HG02571 (cell line): ENCODE data around the gene GRB10.
A peak's percentile ranks its signal among the peaks of the same experiment; 100 is the strongest.

ENCODE experiments used
- ATAC-seq: cut with Tn5 transposase; IDR thresholded peaks from one replicate; pipeline ENCODE4 v1.9.1; 2021; ENCODE audit warnings: mild to moderate bottlenecking, moderate library complexity; ENCODE audit not compliant: unreplicated experiment

The GRB10 gene

DNA sequence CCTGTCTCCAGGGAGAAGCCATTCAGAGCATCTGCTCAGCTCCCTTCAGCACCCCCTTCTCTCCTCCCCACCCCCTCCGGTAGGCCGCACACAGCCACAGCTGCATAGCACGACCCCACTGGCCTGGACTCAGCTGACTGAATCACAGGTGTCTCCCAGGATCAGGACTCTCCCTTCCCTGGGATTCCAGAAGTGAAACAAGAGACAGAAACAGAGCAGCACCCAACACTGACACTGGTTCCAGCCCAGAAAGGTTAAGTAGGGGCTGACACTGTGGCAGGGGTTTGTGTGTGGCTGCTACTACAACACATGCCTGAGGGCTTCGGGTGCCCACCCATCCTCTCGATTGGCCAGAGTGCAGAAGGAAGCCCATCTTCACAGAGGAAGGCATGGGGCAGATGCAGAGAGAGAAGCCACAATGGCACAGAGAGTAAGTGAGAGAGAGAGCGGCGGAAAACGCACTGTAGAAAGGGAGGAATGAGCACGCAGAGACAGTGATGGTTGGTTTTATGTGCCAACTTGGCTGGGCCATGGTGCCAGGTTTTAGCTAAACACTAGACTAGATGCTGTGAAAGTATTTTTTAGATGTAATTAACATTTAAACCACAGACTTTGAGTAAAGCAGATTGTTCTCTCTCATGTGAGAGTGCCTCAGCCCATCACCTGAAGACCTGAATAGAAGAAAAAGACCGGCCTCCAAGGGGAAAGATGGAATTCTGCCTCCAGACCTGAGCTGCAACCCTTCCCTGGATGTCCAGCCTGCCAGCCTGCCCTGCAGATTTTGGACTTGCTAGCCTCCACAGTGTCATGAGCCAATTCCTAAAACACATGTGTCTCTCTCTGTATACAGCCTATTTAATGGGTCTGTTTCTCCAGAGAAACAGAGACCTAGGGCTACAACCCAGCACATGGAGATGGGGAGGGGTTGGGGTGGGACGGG, 107.5 kb downstream of the GRB10 start:
- ATAC-seq: no peak

DNA sequence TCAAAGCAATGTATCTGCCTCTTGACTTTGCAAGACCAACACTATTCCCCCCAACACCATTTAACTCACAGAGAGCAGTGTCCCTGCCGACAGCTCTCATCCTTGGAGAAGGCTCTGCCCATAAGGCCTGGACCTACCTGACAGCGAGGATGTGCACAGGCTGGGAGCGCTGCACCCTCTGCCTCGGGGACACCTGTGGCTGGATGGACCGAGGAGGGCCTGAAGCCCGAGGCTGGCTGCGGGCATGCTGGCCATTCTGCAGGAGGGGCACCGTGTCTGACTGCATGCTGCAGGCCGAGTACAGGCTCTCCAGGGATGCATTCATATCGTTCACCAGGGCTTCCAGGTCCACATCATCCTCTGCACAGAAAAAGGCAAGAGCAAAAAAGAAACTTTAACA, 108.4 kb downstream of the GRB10 start:
- ATAC-seq: no peak

DNA sequence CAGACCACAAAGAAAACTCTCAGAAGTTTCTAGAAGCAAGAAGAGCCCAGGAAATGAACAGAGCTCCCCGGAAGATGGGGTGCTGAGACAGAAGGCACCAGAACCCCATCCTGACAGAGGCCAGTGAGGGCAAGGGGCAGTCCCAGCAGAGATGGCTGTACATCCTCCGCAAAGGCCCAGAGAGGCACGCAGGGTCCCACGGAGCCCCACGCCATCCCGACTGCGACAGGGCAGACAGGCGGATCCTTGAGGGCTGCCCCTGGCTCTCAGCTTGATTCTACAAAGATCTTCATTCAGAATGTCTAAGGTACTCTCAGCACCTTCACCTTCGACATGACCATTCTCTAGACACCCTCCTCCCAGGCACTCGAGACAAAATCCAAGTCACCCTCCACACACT, 109.6 kb downstream of the GRB10 start:
- no peak for ATAC-seq

DNA sequence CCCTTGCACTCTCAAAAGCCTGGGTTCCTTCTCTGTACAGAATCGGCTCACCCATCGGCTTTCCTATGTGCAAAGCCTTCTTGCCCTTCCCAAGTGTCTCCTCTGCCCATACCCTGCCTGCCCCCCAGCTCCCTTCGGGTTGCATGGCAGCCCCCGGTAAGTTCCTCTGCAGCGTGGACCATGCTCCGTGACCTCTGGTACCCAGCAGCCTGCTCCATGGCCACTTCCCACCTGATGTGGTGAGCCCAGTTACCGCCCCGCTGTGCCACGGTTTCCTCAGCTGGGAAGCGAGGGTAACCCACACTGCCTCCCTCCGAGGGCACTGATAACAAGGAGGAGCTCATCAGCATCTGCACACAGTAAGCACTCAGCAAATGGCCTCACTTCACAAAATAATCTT, 110.7 kb downstream of the GRB10 start:
- ATAC-seq: no peak

DNA sequence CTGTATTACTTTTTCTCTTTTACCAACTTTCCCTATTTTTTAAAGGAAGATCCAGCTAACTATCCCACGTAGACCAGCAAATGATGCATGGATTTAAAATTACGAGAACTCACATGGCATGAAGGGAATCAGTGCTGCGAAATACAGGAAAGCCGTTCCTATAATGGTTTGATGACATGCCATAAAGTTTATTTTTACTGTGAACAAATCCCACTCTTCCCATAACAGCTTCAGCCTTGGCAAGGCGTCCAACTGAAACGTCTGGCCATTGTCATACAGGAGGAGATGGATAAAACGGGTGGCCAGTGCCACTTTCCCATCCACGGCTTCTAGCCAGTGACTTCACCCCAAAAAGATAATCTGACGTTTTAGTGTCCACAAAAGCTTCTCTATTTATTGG, 111.3 kb downstream of the GRB10 start:
- ATAC-seq: no peak

DNA sequence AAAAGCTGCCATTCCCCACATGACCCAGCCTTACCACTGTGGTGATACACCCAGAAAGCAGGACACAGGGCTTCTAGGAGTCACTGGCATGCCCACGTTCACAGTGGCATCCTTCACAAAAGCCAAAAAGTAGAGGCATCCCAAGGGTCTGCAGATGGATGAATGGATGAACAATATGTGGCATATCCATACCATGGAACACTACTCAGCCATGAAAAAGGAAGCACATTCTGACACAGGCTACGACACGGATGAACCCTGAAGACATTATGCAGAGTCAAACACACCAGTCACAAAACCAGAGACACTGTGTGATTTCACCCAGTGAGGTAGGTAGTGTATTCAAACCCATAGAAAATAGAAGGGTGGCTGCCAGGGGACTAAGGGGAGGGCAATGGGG, 112.8 kb downstream of the GRB10 start:
- ATAC-seq: no peak

DNA sequence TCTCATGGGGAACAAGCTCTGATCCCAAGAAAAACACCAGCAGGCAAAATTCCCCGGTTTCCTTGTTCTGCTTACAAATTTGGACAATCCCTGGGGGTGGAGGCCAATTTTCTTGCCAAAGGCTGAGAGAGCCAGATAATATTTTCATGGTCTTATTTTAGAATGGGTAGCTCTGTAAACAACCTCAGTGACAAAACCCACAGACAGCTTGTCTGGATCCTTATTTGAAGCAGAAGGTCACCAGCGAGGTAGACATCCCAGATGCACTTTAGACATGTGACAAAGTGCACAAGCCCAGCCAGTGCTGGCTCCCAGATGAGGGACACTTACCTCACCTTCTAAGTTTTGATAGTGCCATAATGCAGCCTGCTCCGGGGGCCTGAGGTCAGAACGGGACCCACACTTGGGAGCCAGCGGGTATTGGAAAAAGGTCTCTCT, 114.9 kb downstream of the GRB10 start:
- no peak for ATAC-seq

DNA sequence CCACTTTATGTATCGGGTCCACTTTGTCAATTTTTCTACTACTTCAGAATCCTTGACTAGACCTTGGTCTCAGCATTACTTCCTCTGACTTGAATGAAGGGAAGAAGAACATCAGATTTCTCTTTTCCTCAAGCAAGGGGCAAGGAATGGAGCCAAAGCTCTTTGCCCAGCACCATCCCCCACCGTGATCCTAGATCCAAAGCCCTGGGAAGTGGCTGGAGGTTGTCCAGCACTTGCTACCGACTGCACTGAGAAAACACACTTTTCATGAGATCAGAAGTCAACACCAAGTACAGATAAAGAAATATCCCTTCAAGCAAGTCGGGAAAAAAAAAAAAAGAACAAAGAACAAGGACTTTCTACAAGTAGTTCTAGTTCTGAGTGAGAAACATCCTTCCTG, 115.4 kb downstream of the GRB10 start:
- ATAC-seq: no peak

DNA sequence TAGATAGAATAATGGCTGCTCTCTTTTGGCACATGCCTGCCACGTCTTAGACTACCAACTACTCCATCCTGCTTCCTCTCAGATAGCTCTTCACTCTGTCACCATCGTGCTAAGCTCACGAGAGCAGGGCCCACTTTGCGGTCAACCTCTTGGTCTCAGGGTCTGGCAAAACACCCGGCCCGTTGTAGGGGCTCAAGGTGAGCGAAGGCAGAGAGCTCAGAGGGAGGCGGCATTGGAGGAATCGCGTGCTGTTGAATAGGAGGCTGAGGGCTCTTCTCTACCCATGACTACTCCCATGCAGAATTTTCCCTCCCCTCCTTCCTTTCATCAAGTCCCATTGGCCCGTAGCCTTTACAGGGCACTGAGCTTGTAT, 116.6 kb downstream of the GRB10 start:
- no peak for ATAC-seq

DNA sequence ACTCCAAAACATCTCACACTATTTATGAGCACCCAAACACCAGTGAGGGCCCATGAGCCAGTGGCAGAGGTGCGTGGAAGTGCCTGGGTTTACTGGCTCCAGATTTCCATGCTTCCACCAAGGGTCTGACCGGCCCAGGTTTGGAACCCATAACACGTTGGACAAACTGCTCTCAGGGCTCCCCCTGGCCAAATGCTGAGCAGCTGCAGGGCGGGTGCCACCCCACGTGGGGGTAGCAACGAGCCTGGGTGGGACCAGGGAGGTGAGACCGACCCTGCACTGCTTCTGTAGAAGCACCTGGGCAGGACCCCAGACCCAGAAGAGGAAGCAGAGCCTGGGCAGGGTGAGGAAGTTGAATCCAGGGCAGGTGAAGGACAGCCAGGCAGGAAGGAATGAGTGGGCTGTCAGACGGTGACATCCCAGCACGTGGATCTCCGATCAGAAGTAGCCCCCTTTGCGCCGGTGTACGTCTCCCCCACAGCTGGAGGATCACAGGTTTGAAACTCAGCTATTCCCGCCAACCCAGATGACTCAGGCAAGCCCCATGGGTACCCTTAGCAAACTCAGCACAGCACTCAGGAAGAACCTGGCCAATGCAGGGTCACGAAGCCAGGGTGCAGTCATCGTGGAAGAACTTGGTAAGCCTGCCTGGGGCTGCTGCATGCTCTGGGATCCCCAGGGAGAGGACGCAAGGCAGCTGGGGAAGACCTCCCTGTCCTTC, 117.1 kb downstream of the GRB10 start:
- no peak for ATAC-seq

DNA sequence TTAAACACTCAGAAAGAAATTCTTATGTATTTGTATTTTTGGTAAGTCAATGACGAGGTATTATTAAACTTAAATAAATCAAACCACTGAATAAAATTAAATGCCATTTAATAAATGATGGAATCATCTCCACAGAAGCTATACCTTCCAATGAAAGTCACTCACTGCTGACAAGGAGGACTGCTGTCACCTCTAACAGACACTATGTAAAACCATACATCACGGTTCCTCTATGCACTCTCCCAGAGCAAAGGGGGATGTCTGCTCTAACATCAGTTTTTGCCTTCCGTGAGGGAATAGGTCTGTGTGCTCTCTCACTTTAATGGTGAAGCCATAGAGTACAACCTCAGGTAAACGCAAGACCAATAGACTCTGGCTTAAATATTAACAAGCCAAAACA, 117.8 kb downstream of the GRB10 start:
- no peak for ATAC-seq

DNA sequence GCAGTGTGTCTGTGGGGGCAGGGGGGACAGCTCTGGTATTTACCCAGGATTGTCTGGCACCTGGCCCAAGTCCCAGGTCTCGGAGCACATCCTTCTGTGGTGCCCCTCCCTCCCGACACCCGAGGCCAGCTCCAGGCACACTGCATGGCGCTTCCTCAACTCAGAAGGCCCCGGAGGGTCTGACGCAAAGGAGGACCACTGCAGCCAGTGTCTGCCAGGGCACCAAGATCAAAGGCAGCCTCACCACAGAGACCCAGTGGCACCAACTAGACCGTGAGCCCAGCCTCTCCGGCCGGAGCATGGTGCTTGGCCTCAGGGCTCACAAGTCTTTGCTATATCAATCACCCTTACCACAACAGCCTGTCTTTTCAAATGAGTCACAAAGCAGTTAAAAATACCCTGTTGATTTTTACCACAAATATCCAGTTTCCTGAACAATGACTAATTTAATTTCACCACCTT, 118.2 kb downstream of the GRB10 start:
- peak; percentile 48 for ATAC-seq

DNA sequence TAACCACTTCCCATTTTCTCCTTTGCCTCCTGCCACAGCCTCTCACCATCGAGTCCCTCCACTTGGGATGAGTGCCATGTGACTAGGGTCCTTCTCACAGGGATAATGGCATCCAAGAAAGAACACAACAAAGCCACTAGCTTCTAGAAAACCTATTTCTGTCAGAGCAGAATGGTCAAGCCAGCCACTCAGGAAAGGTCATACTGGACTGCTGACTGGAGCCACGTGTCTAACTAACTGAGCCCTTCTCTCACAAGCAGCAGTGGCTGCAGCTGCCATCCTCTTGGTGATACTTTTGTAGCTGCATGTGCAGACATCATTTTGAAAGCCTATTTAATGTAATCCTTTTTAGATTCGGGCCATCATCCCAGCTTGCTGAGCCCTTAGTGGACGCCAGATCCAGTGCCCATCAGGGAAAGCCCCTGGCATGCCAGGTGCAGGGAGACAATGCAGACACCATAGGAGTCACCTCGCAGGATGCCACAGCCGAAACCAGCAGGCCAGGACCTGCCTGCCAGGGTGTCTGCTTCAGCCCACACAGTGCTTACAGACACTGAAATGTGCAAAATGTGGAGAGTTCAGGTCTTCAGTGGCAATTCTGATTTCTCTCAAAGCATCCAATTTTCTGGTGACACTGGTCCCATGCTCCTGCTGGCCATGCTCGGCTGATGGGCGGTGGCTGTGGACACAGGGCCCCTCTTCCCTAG, 119.1 kb downstream of the GRB10 start:
- no peak for ATAC-seq

DNA sequence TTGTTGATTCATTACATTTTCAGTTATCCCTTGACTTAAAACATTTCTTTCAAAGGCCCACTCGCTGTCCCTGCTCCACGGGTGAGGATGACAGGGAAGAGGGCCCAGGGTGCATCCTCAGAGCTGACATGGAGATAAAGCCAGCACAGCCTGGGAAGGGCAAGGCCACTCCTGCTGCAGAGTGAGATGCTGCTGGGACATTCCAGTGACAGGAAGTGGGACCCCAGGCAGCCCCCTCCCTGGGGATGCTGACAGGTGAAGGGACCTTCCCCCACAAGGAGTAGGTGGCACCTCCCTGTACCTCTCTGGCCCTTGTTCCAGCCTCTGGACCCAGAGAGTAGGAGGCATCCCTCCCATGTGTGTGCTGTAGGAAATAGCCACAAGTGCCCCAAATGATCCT, 119.7 kb downstream of the GRB10 start:
- no peak for ATAC-seq

DNA sequence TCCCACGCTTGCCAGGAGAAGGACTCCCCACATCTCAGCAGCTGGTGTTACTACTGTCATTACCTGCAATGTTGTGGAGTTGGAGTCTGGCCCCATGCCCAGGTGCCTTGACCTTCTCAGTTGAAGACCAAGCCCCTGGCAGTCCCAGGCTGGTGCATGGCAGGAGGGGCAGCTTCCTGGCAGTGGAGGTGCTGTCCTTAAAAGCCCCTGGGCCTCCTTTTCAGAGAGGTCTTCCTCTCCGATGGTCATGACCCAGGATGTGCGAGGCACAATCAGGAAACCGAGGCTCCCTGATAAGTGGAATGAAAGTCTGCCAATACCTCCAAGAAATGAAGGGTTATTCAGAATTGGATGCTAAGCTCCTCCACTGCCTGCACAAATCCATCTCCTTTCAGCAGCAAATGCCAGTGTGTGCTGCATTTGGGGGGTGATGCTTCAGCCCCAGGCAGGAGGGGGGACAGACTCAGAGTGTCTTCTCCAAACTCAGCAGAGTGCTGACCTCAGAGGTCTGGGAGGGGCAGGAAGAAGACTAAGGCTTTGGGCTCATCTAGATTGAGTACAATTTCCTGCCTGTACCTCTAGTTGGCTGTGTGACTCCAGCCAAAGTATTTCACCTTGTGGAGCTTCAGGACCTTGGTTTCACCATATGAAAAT, 120.5 kb downstream of the GRB10 start:
- ATAC-seq: peak; percentile 5

DNA sequence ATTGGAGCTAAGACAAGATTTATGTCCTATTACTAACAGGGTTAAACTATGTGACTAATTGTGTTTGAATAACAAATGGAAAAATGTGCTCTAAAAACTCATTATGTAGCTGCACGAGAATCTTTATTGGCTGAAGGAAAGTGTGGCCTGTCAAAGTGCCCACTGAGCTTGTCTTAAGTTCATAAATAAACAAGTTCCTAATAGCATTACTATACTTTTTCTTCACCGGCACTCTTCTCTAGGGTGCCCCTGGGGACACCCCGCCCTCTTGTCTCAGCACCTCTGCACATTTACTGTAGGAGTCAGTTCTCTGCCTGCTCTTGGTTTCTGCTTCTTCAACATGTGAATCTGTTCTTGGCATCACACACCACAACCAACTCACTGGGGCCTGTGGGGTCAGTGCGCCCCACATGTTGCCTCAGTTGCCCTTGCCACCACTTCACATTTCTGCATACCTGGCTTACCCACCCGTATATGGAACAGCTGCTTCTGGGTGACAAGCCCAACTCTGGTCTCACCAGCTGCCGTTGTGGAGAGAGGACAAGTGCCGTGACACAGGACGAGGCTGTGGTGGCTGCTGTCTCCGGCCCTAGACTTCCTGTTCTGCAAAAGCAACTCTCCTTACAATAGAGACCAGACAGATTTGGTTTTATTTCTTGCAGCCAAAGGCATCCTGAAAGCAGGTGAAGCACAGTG, 121.2 kb downstream of the GRB10 start:
- ATAC-seq: peak; percentile 48

DNA sequence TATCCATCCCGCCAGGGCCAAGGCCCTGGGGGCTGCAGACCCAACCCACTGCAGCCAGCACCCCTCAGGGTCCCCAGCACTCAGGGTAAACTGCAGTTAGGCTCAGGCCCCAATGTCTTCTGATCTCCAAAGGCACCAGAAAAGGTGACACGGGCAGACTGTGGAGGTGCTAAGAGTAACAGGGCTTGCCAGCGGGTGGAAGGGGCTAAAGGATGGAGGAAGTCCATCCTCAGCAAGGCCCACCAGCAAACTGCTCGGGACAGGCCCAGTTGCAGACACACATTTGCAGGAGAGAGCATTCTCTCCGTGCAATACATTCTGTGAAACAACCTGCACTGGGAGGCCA, 121.9 kb downstream of the GRB10 start:
- ATAC-seq: no peak

DNA sequence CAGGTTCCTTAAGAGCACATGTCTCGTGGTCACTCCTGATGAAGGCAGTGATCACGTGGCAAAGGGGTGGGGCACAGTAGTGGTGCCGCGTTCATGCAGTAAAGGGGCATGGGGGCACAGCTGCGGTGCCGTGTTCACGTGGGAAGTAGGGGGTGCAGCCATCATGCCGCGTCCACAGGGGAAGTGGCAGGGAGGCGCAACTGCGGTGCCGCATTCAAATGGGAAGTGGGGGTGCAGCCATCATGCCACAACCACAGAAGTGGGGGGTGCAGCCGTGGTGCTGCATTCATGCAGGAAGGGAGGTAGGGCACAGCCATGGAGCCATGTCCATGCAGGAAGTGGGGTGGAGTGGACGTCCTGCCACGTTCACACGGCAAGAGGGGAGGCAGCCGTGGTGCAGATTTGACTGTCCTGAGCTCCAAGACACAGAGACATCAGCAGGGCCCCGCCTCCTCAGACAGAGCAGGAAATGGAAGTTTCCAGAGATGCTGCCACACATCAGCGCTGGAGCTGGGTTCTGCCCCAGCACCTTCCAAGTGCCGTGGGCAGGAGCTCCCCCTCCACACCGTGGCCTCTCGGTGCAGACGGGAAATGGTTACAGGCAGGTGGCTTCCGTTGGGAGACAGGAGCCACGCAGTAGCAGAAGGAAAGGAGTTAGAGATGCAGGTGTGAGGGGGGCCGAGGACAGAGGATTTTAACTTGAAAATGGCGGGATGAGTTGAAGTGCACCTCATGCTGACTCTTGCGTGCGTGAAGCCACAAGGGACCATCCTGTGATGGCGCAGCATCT, 122.5 kb downstream of the GRB10 start:
- no peak for ATAC-seq

DNA sequence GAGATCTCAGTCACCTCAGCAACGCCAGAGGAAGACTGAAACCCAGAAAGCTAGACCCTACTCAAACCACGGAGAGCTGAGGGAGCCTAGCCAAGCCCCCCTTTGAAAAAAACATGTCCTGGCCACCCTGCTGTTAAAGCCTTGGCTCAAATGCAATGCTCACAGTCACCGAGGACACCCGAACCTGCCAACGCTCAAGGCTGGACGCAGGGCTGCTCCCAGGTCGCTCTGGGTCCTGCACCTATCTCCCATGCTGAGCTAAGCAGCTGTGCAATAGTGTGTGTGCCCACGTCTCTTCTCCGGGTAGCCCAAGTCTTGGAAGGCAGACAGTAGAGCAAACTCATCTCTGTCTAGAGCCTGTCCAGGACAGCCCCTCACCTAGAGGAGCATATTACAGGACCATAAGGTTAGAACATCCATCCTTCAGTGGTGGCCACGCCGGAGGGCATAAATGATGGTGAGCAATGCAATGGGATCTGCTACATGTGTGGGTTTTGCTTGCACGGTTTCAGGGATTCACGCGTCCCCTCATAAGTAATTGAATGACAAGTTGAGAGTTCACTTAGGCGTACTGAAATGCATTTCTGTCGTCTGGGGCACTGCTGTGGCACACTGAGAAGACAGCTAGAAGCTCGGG, 123.2 kb downstream of the GRB10 start:
- ATAC-seq: no peak
